NCI-H1417 treated with DMSO at 0.1 percent for 48 hours (cell line): Measurements from ENCODE around the gene ALG8.

Source experiments
- DNase-seq: peaks from one replicate; lab custom pipeline; 2025; lab: John Stamatoyannopoulos, UW

The ALG8 gene

GRCh38 chr11:78160557-78160956, 21.1 kb upstream of the ALG8 start:
- no peak for DNase-seq

GRCh38 chr11:78158987-78159652, 19.7 kb upstream of the ALG8 start:
- DNase-seq, result no peak

GRCh38 chr11:78156127-78156844, 16.9 kb upstream of the ALG8 start:
- no peak for DNase-seq

GRCh38 chr11:78151804-78152203, 12.4 kb upstream of the ALG8 start:
- no peak for DNase-seq

- no peak for DNase-seq
These were observed 11.3 kb upstream of the ALG8 start for GRCh38 chr11:78150754-78151153.

- DNase-seq, result no peak
These were observed 10.9 kb upstream of the ALG8 start for GRCh38 chr11:78150346-78150745.

- no peak for DNase-seq
These were observed 10.2 kb upstream of the ALG8 start for GRCh38 chr11:78149646-78150045.

- peak; percentile 82 for DNase-seq
These were observed 8.4 kb upstream of the ALG8 start for GRCh38 chr11:78147807-78148206.

GRCh38 chr11:78145511-78146025, 6.1 kb upstream of the ALG8 start:
- DNase-seq, result no peak

GRCh38 chr11:78140392-78141077, 1.1 kb upstream of the ALG8 start:
- DNase-seq, result no peak

- no peak for DNase-seq
These were observed 568 bp downstream of the ALG8 start for GRCh38 chr11:78138694-78139421.

GRCh38 chr11:78138291-78138690, 1.1 kb downstream of the ALG8 start:
- DNase-seq, result no peak

GRCh38 chr11:78132475-78132874, 7.0 kb downstream of the ALG8 start:
- DNase-seq, result no peak

GRCh38 chr11:78131956-78132355, 7.5 kb downstream of the ALG8 start:
- DNase-seq, result no peak

- no peak for DNase-seq
These were observed 12.0 kb downstream of the ALG8 start for GRCh38 chr11:78127403-78127802.

- DNase-seq, result no peak
These were observed 26.7 kb downstream of the ALG8 start for GRCh38 chr11:78112582-78113275.

GRCh38 chr11:78111298-78111697, 28.1 kb downstream of the ALG8 start:
- DNase-seq, result no peak

- DNase-seq, result no peak
These were observed 28.6 kb downstream of the ALG8 start for GRCh38 chr11:78110830-78111229.

- no peak for DNase-seq
These were observed 29.1 kb downstream of the ALG8 start for GRCh38 chr11:78110351-78110750.

- no peak for DNase-seq
These were observed 30.1 kb downstream of the ALG8 start for GRCh38 chr11:78109081-78110015.
